ENCODE measurements around the gene TBX15. TPM values are rescaled to one million over a fixed set of nuclear protein-coding genes. Genes with fewer than 3 reads are reported as not detected.

TBX15 gene
- total and polyA plus RNA-seq, 9 donors = 0.08 to 0.60 (median 0.20) TPM; not detected in 1

- H3K4me1 ChIP-seq (ENCODE audit: insufficient read depth) = peaks cover 9% of the 10 kb centered on the region
- 7 to 12% (median 7%) methylated on average over 22 of the region's 22 CpGs for WGBS, 3 donors
- H3K4me3 ChIP-seq = no peak overlapping the region
- intact Hi-C loops (cut with DNase I) = no loop called here
- no peaks in the 10 kb centered on the region for H3K9me3 ChIP-seq
- DNase-seq = no peak
- TF ChIP-seq CTCF (IDR thresholded peaks at IDR 0.05) (no peak), POLR2A (IDR thresholded peaks at IDR 0.05) (no peak)
- H3K27me3 ChIP-seq = no peaks in the 10 kb centered on the region
- no peaks in the 10 kb centered on the region for H3K36me3 ChIP-seq
- H3K27ac ChIP-seq = no peak overlapping the region
These were observed 19.2 kb upstream of the TBX15 start for GRCh38 chr1:119007339-119007669.

GRCh38 chr1:119006406-119007279, 18.5 kb upstream of the TBX15 start:
- no peaks in the 10 kb centered on the region for H3K36me3 ChIP-seq
- H3K4me3 ChIP-seq = no peak overlapping the region
- no peak for DNase-seq
- intact Hi-C loops (cut with DNase I) = no loop called here
- H3K4me1 ChIP-seq (ENCODE audit: insufficient read depth) = peaks cover 9% of the 10 kb centered on the region
- no peak overlapping the region for H3K27ac ChIP-seq
- 3 to 7% (median 4%) methylated on average over 69 to 81 of the region's 81 CpGs for WGBS, 3 donors
- no peaks in the 10 kb centered on the region for H3K27me3 ChIP-seq
- no peaks in the 10 kb centered on the region for H3K9me3 ChIP-seq
- TF ChIP-seq CTCF (IDR thresholded peaks at IDR 0.05) (no peak), POLR2A (IDR thresholded peaks at IDR 0.05) (no peak), EP300 (IDR thresholded peaks at IDR 0.05) (no peak)

GRCh38 chr1:119005724-119006405, 17.7 kb upstream of the TBX15 start:
- Histone ChIP-seq H3K36me3 (no peaks in the 10 kb centered on the region), H3K9me3 (no peaks in the 10 kb centered on the region), H3K4me1 (ENCODE audit: insufficient read depth) (peaks cover 10% of the 10 kb centered on the region), H3K27me3 (no peaks in the 10 kb centered on the region), H3K27ac (no peak overlapping the region), H3K4me3 (no peak overlapping the region)
- DNase-seq = no peak
- no peak for TF ChIP-seq POLR2A (IDR thresholded peaks at IDR 0.05)
- no peak for TF ChIP-seq EP300 (IDR thresholded peaks at IDR 0.05)
- no peak for TF ChIP-seq CTCF (IDR thresholded peaks at IDR 0.05)
- WGBS, 3 donors = 8 to 13% (median 10%) methylated on average over 17 of the region's 17 CpGs
- intact Hi-C loops (cut with DNase I) = no loop called here

- Histone ChIP-seq H3K27me3 (no peaks in the 10 kb centered on the region), H3K4me1 (ENCODE audit: insufficient read depth) (peaks cover 14% of the 10 kb centered on the region), H3K27ac (no peak overlapping the region), H3K4me3 (no peak overlapping the region), H3K9me3 (no peaks in the 10 kb centered on the region), H3K36me3 (no peaks in the 10 kb centered on the region)
- TF ChIP-seq CTCF (IDR thresholded peaks at IDR 0.05) (no peak), POLR2A (IDR thresholded peaks at IDR 0.05) (no peak), EP300 (IDR thresholded peaks at IDR 0.05) (no peak)
- DNase-seq = no peak
- intact Hi-C loops (cut with DNase I) = no loop called here
- 55 to 78% (median 61%) methylated on average over 2 of the region's 2 CpGs for WGBS, 3 donors
These were observed 16.6 kb upstream of the TBX15 start for GRCh38 chr1:119004781-119005180.
